Measurements from ENCODE around the gene SMIM44.

Gene SMIM44

GRCh38 chr19:3469638-3470499 is 13.4 kb downstream of the SMIM44 start:
- no peak for TF ChIP-seq CTCF (IDR thresholded peaks at IDR 0.05; ENCODE audit: control insufficient read depth, insufficient read depth, low read depth, low read length, missing control alignments)
- H3K4me3 ChIP-seq (ENCODE audit: control insufficient read depth, low read depth, low read length) = no peak overlapping the region
- DNase-seq (ENCODE audit: low read depth) = no peak

GRCh38 chr19:3468211-3468610 is 15.0 kb downstream of the SMIM44 start:
- no peak for DNase-seq (ENCODE audit: low read depth)
- no peak for TF ChIP-seq CTCF (IDR thresholded peaks at IDR 0.05; ENCODE audit: control insufficient read depth, insufficient read depth, low read depth, low read length, missing control alignments)
- no peak overlapping the region for H3K4me3 ChIP-seq (ENCODE audit: control insufficient read depth, low read depth, low read length)

GRCh38 chr19:3467437-3468198 is 15.6 kb downstream of the SMIM44 start:
- no peak overlapping the region for H3K4me3 ChIP-seq (ENCODE audit: control insufficient read depth, low read depth, low read length)
- no peak for DNase-seq (ENCODE audit: low read depth)
- no peak for TF ChIP-seq CTCF (IDR thresholded peaks at IDR 0.05; ENCODE audit: control insufficient read depth, insufficient read depth, low read depth, low read length, missing control alignments)

GRCh38 chr19:3466635-3467034 is 16.6 kb downstream of the SMIM44 start:
- no peak overlapping the region for H3K4me3 ChIP-seq (ENCODE audit: control insufficient read depth, low read depth, low read length)
- TF ChIP-seq CTCF (IDR thresholded peaks at IDR 0.05; ENCODE audit: control insufficient read depth, insufficient read depth, low read depth, low read length, missing control alignments) = no peak
- no peak for DNase-seq (ENCODE audit: low read depth)

- TF ChIP-seq CTCF (IDR thresholded peaks at IDR 0.05; ENCODE audit: control insufficient read depth, insufficient read depth, low read depth, low read length, missing control alignments) = no peak
- no peak for DNase-seq (ENCODE audit: low read depth)
- no peak overlapping the region for H3K4me3 ChIP-seq (ENCODE audit: control insufficient read depth, low read depth, low read length)
Measured at GRCh38 chr19:3465552-3465951, 17.7 kb downstream of the SMIM44 start.

- no peak overlapping the region for H3K4me3 ChIP-seq (ENCODE audit: control insufficient read depth, low read depth, low read length)
- no peak for TF ChIP-seq CTCF (IDR thresholded peaks at IDR 0.05; ENCODE audit: control insufficient read depth, insufficient read depth, low read depth, low read length, missing control alignments)
- DNase-seq (ENCODE audit: low read depth) = no peak
Measured at GRCh38 chr19:3464587-3465235, 18.5 kb downstream of the SMIM44 start.

All from AG09309 (cell line).